Measurements from ENCODE around the gene CAND1. TPM values are rescaled to one million over a fixed set of nuclear protein-coding genes. Genes with fewer than 3 reads are reported as not detected.

The CAND1 gene
- total and polyA plus RNA-seq, 9 of the 15 experiments (the other 6 are each of a cell fraction or from before 2014, with no cell fraction given): 24.0 to 167 (median 77.5) TPM

DNA sequence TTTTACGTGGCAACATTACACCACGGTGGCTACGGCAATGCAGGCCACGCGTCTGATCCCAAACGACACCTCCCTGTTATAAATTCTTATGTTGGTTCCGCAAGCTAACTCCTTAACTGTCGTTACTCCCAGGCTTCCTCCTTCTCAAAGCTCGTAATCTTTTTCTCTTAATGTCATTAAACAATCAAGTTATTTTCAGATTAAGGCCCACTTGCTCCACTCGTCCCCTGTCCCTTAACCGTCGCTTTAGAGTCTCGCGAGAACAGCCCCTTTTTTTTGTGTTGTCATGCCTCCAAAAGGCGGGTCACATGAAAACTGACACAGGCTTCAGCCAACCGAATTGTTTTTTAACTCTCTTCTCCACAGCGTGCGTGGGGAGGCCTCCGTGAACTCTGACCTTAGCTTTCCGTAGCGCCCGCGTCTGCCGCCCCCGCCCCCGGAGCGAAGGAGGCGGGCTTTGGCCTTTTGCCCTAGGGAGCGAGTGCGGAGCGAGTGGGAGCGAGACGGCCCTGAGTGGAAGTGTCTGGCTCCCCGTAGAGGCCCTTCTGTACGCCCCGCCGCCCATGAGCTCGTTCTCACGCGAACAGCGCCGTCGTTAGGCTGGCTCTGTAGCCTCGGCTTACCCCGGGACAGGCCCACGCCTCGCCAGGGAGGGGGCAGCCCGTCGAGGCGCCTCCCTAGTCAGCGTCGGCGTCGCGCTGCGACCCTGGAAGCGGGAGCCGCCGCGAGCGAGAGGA is at the start of gene CAND1 (continued):
- TF ChIP-seq, protein P1, sequence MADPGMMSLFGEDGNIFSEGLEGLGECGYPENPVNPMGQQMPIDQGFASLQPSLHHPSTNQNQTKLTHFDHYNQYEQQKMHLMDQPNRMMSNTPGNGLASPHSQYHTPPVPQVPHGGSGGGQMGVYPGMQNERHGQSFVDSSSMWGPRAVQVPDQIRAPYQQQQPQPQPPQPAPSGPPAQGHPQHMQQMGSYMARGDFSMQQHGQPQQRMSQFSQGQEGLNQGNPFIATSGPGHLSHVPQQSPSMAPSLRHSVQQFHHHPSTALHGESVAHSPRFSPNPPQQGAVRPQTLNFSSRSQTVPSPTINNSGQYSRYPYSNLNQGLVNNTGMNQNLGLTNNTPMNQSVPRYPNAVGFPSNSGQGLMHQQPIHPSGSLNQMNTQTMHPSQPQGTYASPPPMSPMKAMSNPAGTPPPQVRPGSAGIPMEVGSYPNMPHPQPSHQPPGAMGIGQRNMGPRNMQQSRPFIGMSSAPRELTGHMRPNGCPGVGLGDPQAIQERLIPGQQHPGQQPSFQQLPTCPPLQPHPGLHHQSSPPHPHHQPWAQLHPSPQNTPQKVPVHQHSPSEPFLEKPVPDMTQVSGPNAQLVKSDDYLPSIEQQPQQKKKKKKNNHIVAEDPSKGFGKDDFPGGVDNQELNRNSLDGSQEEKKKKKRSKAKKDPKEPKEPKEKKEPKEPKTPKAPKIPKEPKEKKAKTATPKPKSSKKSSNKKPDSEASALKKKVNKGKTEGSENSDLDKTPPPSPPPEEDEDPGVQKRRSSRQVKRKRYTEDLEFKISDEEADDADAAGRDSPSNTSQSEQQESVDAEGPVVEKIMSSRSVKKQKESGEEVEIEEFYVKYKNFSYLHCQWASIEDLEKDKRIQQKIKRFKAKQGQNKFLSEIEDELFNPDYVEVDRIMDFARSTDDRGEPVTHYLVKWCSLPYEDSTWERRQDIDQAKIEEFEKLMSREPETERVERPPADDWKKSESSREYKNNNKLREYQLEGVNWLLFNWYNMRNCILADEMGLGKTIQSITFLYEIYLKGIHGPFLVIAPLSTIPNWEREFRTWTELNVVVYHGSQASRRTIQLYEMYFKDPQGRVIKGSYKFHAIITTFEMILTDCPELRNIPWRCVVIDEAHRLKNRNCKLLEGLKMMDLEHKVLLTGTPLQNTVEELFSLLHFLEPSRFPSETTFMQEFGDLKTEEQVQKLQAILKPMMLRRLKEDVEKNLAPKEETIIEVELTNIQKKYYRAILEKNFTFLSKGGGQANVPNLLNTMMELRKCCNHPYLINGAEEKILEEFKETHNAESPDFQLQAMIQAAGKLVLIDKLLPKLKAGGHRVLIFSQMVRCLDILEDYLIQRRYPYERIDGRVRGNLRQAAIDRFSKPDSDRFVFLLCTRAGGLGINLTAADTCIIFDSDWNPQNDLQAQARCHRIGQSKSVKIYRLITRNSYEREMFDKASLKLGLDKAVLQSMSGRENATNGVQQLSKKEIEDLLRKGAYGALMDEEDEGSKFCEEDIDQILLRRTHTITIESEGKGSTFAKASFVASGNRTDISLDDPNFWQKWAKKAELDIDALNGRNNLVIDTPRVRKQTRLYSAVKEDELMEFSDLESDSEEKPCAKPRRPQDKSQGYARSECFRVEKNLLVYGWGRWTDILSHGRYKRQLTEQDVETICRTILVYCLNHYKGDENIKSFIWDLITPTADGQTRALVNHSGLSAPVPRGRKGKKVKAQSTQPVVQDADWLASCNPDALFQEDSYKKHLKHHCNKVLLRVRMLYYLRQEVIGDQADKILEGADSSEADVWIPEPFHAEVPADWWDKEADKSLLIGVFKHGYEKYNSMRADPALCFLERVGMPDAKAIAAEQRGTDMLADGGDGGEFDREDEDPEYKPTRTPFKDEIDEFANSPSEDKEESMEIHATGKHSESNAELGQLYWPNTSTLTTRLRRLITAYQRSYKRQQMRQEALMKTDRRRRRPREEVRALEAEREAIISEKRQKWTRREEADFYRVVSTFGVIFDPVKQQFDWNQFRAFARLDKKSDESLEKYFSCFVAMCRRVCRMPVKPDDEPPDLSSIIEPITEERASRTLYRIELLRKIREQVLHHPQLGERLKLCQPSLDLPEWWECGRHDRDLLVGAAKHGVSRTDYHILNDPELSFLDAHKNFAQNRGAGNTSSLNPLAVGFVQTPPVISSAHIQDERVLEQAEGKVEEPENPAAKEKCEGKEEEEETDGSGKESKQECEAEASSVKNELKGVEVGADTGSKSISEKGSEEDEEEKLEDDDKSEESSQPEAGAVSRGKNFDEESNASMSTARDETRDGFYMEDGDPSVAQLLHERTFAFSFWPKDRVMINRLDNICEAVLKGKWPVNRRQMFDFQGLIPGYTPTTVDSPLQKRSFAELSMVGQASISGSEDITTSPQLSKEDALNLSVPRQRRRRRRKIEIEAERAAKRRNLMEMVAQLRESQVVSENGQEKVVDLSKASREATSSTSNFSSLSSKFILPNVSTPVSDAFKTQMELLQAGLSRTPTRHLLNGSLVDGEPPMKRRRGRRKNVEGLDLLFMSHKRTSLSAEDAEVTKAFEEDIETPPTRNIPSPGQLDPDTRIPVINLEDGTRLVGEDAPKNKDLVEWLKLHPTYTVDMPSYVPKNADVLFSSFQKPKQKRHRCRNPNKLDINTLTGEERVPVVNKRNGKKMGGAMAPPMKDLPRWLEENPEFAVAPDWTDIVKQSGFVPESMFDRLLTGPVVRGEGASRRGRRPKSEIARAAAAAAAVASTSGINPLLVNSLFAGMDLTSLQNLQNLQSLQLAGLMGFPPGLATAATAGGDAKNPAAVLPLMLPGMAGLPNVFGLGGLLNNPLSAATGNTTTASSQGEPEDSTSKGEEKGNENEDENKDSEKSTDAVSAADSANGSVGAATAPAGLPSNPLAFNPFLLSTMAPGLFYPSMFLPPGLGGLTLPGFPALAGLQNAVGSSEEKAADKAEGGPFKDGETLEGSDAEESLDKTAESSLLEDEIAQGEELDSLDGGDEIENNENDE (IDR thresholded peaks at IDR 0.05; ENCODE audit: low read depth, low read length): no peak
- TF ChIP-seq, protein P2, sequence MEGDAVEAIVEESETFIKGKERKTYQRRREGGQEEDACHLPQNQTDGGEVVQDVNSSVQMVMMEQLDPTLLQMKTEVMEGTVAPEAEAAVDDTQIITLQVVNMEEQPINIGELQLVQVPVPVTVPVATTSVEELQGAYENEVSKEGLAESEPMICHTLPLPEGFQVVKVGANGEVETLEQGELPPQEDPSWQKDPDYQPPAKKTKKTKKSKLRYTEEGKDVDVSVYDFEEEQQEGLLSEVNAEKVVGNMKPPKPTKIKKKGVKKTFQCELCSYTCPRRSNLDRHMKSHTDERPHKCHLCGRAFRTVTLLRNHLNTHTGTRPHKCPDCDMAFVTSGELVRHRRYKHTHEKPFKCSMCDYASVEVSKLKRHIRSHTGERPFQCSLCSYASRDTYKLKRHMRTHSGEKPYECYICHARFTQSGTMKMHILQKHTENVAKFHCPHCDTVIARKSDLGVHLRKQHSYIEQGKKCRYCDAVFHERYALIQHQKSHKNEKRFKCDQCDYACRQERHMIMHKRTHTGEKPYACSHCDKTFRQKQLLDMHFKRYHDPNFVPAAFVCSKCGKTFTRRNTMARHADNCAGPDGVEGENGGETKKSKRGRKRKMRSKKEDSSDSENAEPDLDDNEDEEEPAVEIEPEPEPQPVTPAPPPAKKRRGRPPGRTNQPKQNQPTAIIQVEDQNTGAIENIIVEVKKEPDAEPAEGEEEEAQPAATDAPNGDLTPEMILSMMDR (IDR thresholded peaks at IDR 0.05 in 2 of 3, conservative IDR thresholded peaks at IDR 0.05 in 1 of 3; ENCODE audit: insufficient read depth in 2 of 3, low read depth in 1 of 3, low read length in 3 of 3): peak in 2 of 3 experiments; percentile 1 to 30; a peak in 1 of 6 replicates
- peak in 1 of 2 experiments; percentile 58; a peak in 1 of 4 replicates for TF ChIP-seq HDAC1 (IDR thresholded peaks at IDR 0.05)
- TF ChIP-seq POLR2G (IDR thresholded peaks at IDR 0.05; ENCODE audit: low read depth, low read length): peak; percentile 96
- TF ChIP-seq ZBTB1 (CRISPR knock-in tag; IDR thresholded peaks at IDR 0.05; ENCODE audit: borderline replicate concordance, low read depth): no peak
- TF ChIP-seq, protein P3, sequence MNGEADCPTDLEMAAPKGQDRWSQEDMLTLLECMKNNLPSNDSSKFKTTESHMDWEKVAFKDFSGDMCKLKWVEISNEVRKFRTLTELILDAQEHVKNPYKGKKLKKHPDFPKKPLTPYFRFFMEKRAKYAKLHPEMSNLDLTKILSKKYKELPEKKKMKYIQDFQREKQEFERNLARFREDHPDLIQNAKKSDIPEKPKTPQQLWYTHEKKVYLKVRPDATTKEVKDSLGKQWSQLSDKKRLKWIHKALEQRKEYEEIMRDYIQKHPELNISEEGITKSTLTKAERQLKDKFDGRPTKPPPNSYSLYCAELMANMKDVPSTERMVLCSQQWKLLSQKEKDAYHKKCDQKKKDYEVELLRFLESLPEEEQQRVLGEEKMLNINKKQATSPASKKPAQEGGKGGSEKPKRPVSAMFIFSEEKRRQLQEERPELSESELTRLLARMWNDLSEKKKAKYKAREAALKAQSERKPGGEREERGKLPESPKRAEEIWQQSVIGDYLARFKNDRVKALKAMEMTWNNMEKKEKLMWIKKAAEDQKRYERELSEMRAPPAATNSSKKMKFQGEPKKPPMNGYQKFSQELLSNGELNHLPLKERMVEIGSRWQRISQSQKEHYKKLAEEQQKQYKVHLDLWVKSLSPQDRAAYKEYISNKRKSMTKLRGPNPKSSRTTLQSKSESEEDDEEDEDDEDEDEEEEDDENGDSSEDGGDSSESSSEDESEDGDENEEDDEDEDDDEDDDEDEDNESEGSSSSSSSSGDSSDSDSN (IDR thresholded peaks at IDR 0.05; ENCODE audit: borderline replicate concordance in 1 of 2, low read depth in 2 of 2, low read length in 2 of 2): peak; percentile 40 to 59; a peak in 1 of 4 replicates
- TF ChIP-seq FIP1L1 (IDR thresholded peaks at IDR 0.05; ENCODE audit: low read depth, low read length, poor library complexity, severe bottlenecking): no peak
- TF ChIP-seq CBFB (CRISPR knock-in tag; IDR thresholded peaks at IDR 0.05): no peak
- TF ChIP-seq ZBED1 (IDR thresholded peaks at IDR 0.05): no peak

Data from K562 (cell line).